HL-60 (cell line): Measurements from ENCODE around the gene NEAT1.

ENCODE experiments used
- CTCF ChIP-seq: IDR thresholded peaks from one replicate; pipeline ENCODE4 v1.5.1; 2011; ENCODE audit warnings: low read length, control low read depth, inconsistent platforms; ENCODE audit not compliant: insufficient read depth
- POLR2AphosphoS5 ChIP-seq: IDR thresholded peaks from 2 replicates; pipeline ENCODE4 v1.6.1; 2012; ENCODE audit warnings: low read depth

- TF ChIP-seq CTCF (no peak), POLR2AphosphoS5 (no peak)
Observed at GRCh38 chr11:65420506-65420905, 2.1 kb upstream of the NEAT1 start.
